HCT116 (cell line): ENCODE results near the gene TULP3. TPM values are rescaled to one million over a fixed set of nuclear protein-coding genes. Genes with fewer than 3 reads are reported as not detected.

Source experiments
- ATAC-seq: fragments of 200-7000 bp; cut with Tn5 transposase; 2 replicates; pipeline ENCODE4 v1.9.1; 2020; ENCODE audit warnings: mild to moderate bottlenecking, moderate library complexity
- BruUV-seq: library from RNA; stranded (reverse); fragments of 400-500 nt; replicated peaks from 2 replicates; lab custom pipeline; 2021; lab: Mats Ljungman, UMichigan
- CTCF ChIA-PET: fragments of 300-600 bp; sonication (Branson Sonifier 250); formaldehyde crosslinking; loops from one replicate; lab custom pipeline; 2021; ENCODE audit warnings: antibody characterized with exemption; lab: Charles Lee
- POLR2A ChIA-PET: fragments of 300-600, 350-600 bp; sonication (Branson Sonifier 250); formaldehyde crosslinking; loops from one replicate; lab custom pipeline; 2021; ENCODE audit warnings: antibody characterized with exemption; lab: Charles Lee
- RAD21 ChIA-PET, 2 experiments: fragments of 300-600 bp; sonication (Branson Sonifier 250); formaldehyde crosslinking; loops; one replicate each; lab custom pipeline; 2023; ENCODE audit warnings: low total read pairs in 2 of 2; ENCODE audit not compliant: uncharacterized antibody in 2 of 2, unreplicated experiment in 2 of 2, low non-redundant PET in 1 of 2; lab: Charles Lee
- DNase-seq: peaks from one replicate; pipeline ENCODE4 v3.0.0-alpha.2; 2010; ENCODE audit warnings: low read depth, low spot score
- H2AFZ ChIP-seq: fragments of 200-600 bp; shearing (Covaris generic), sonication (generic); 2 replicates; pipeline ENCODE4 v1.6.1; 2017; ENCODE audit warnings: low read depth, mixed run types, mixed read lengths, antibody characterized with exemption, low read length; ENCODE audit not compliant: poor library complexity, severe bottlenecking
- H3K27ac ChIP-seq: 2 replicates; pipeline ENCODE4 v1.5.1; 2012; ENCODE audit warnings: low read depth, low read length
- H3K27me3 ChIP-seq: fragments of 200-600 bp; sonication (generic); 2 replicates; pipeline ENCODE4 v1.6.1; 2016; ENCODE audit warnings: mixed run types, low read length, mixed read lengths; ENCODE audit not compliant: insufficient read depth
- H3K36me3 ChIP-seq, 2 experiments: fragments of 200-500 bp in 1 of 2; fragments of 200-600 bp in 1 of 2; sonication (Bioruptor generic) in 1 of 2; sonication (generic) in 1 of 2; 2 replicates each; pipeline versions ENCODE4 v1.5.1 to v1.6.1; 2014 to 2016; ENCODE audit warnings: low read length in 2 of 2, inconsistent platforms in 1 of 2, mixed read lengths in 1 of 2, mixed run types in 1 of 2; ENCODE audit not compliant: insufficient read depth in 2 of 2, control insufficient read depth in 1 of 2
- H3K4me1 ChIP-seq, 2 experiments: fragments of 200-600 bp in 1 of 2; sonication (generic) in 1 of 2; 2 replicates each; pipeline versions ENCODE4 v1.5.1 to v1.6.1; 2012 to 2017; ENCODE audit warnings: low read length in 2 of 2, inconsistent platforms in 1 of 2, mild to moderate bottlenecking in 1 of 2, mixed read lengths in 1 of 2, mixed run types in 1 of 2, moderate library complexity in 1 of 2; ENCODE audit not compliant: insufficient read depth in 2 of 2, control insufficient read depth in 1 of 2
- H3K4me2 ChIP-seq: fragments of 200-600 bp; sonication (generic); 2 replicates; pipeline ENCODE4 v1.6.1; 2017; ENCODE audit warnings: mixed run types, low read length, mixed read lengths
- H3K4me3 ChIP-seq, 2 experiments: fragments of 200-600 bp in 1 of 2; sonication (generic) in 1 of 2; replicated peaks in 1 of 2; 2 replicates each; pipeline ENCODE4 v1.5.1; 2011 to 2016; ENCODE audit warnings: low read length in 2 of 2, control low read depth in 1 of 2, low read depth in 1 of 2, mild to moderate bottlenecking in 1 of 2, mixed read lengths in 1 of 2, mixed run types in 1 of 2
- H3K79me2 ChIP-seq: fragments of 200-600 bp; sonication (generic); 2 replicates; pipeline ENCODE4 v1.6.1; 2017; ENCODE audit warnings: mild to moderate bottlenecking, mixed run types, low read length, moderate library complexity, mixed read lengths; ENCODE audit not compliant: insufficient read depth
- H3K9ac ChIP-seq: fragments of 200-600 bp; sonication (generic); 2 replicates; pipeline ENCODE4 v1.6.1; 2016; ENCODE audit warnings: low read length, mixed read lengths
- H3K9me2 ChIP-seq: fragments of 200-600 bp; sonication (generic), shearing (Covaris generic); 2 replicates; pipeline ENCODE4 v1.6.1; 2017; ENCODE audit warnings: mixed run types, mild to moderate bottlenecking, moderate library complexity; ENCODE audit not compliant: insufficient read depth
- H3K9me3 ChIP-seq, 2 experiments: fragments of 200-500 bp in 1 of 2; fragments of 200-600 bp in 1 of 2; sonication (Bioruptor generic) in 1 of 2; sonication (generic) in 1 of 2; 2 replicates each; pipeline ENCODE4 v1.6.1; 2014 to 2017; ENCODE audit warnings: low read length in 2 of 2, mixed read lengths in 2 of 2, inconsistent platforms in 1 of 2, low read depth in 1 of 2, mild to moderate bottlenecking in 1 of 2, mixed run types in 1 of 2, moderate library complexity in 1 of 2; ENCODE audit not compliant: control insufficient read depth in 1 of 2, insufficient read depth in 1 of 2
- H4K20me1 ChIP-seq: fragments of 200-600 bp; sonication (generic), shearing (Covaris generic); 2 replicates; pipeline ENCODE4 v1.6.1; 2017; ENCODE audit warnings: mixed run types, mild to moderate bottlenecking, moderate library complexity; ENCODE audit not compliant: insufficient read depth
- ELF1 ChIP-seq: IDR thresholded peaks from 2 replicates; pipeline ENCODE4 v1.6.1; 2012; ENCODE audit warnings: low read depth, borderline replicate concordance
- EZH2phosphoT487 ChIP-seq: fragments of 200-600 bp; IDR thresholded peaks from 2 replicates; pipeline ENCODE4 v1.6.1; 2018; ENCODE audit warnings: antibody characterized with exemption, borderline replicate concordance
- POLR2A ChIP-seq: IDR thresholded peaks from 2 replicates; pipeline ENCODE4 v1.7.0; 2011; ENCODE audit warnings: borderline replicate concordance; ENCODE audit not compliant: insufficient read depth, insufficient read length; ENCODE audit errors: extremely low read depth
- RAD21 ChIP-seq: IDR thresholded peaks from 2 replicates; pipeline ENCODE4 v1.6.1; 2012; ENCODE audit warnings: low read depth, mild to moderate bottlenecking
- SIN3A ChIP-seq: IDR thresholded peaks from 2 replicates; pipeline ENCODE4 v1.6.1; 2012; ENCODE audit warnings: low read depth
- SP1 ChIP-seq: IDR thresholded peaks from 2 replicates; pipeline ENCODE4 v1.6.1; 2012; ENCODE audit warnings: low read depth
- ZFX ChIP-seq: fragments of 450-650 bp; IDR thresholded peaks from 2 replicates; pipeline ENCODE4 v1.6.1; 2017
- ZNF274 ChIP-seq: fragments of 200-500 bp; sonication (Bioruptor generic); IDR thresholded peaks from 2 replicates; pipeline ENCODE4 v1.6.1; 2014; ENCODE audit warnings: mild to moderate bottlenecking, low read depth, low read length, inconsistent platforms
- intact Hi-C: fragments of 100-400 bp; cut with micrococcal nuclease; formaldehyde crosslinking; loops from 2 replicates; pipeline ENCODE4 v1.10.0; 2022
- total RNA-seq: library from RNA; stranded (reverse); gene quantifications from one replicate; pipeline ENCODE4 v1.2.1, GENCODE V29; 2021; ENCODE audit not compliant: unreplicated experiment
- TF ChIP-seq, protein P1 (sequence below): IDR thresholded peaks from 2 replicates; pipeline ENCODE4 v1.6.1; 2012; ENCODE audit warnings: low read depth
- TF ChIP-seq, protein P2 (sequence below): IDR thresholded peaks from 2 replicates; pipeline ENCODE4 v1.6.1; 2011; ENCODE audit warnings: mild to moderate bottlenecking, low read length, moderate library complexity; ENCODE audit not compliant: insufficient replicate concordance; ENCODE audit errors: extremely low read depth
- TF ChIP-seq, protein P3 (sequence below): IDR thresholded peaks from 2 replicates; pipeline ENCODE4 v1.6.1; 2012
- TF ChIP-seq, protein P4 (sequence below): IDR thresholded peaks from 2 replicates; pipeline ENCODE4 v1.6.1; 2012
- TF ChIP-seq, protein P5 (sequence below), 3 experiments: fragments of 200-600 bp in 1 of 3; sonication (generic) in 1 of 3; IDR thresholded peaks in 2 of 3; conservative IDR thresholded peaks in 1 of 3; 2 replicates each; pipeline ENCODE4 v1.5.1; 2012 to 2017; ENCODE audit warnings: low read depth in 2 of 3, low read length in 2 of 3, antibody characterized with exemption in 1 of 3, borderline replicate concordance in 1 of 3, control low read depth in 1 of 3, mild to moderate bottlenecking in 1 of 3, mixed read lengths in 1 of 3, mixed run types in 1 of 3, moderate library complexity in 1 of 3; ENCODE audit not compliant: insufficient read depth in 1 of 3

TULP3 gene
- total RNA-seq, 1 experiment from 2014 or later = 21.3 TPM

DNA sequence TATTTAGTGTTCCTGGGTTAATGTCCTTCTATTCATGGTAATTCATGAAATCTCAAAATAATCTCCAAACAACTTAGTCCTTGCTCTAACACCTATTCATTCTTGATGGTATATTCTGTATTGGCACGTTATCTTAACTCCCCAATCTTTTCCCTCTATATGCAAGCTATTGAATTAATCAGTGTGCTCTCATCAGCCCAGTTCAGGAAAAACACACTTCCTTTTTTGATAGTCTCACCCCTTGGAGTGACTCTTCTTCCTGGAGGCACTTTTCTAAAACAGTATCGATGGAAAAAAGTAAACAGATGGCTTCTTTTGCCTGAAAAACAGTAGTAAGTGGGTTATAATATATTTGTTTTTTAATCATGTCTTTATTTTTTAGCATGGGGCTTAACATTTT lies 28.6 kb downstream of the TULP3 start:
- intact Hi-C loops = no loop called here
- Histone ChIP-seq H3K4me1 (no peaks in the 10 kb centered on the region), H3K9ac (no peak overlapping the region), H2AFZ (no peak overlapping the region), H3K27me3 (no peaks in the 10 kb centered on the region), H3K79me2 (no peaks in the 10 kb centered on the region), H3K4me2 (no peak overlapping the region), H3K36me3 (peaks cover 8 to 18% of the 10 kb centered on the region in 2 experiments), H3K9me3 (no peaks in the 10 kb centered on the region), H3K27ac (no peak overlapping the region), H4K20me1 (no peaks in the 10 kb centered on the region), H3K4me3 (no peak overlapping the region), H3K9me2 (no peaks in the 10 kb centered on the region)
- ChIA-PET POLR2A (no interaction called here), CTCF (no interaction called here), RAD21 (no interaction called here)
- no peak for ATAC-seq
- BruUV-seq = no TSS peak
- no peak for DNase-seq
- no peak for TF ChIP-seq SP1

DNA sequence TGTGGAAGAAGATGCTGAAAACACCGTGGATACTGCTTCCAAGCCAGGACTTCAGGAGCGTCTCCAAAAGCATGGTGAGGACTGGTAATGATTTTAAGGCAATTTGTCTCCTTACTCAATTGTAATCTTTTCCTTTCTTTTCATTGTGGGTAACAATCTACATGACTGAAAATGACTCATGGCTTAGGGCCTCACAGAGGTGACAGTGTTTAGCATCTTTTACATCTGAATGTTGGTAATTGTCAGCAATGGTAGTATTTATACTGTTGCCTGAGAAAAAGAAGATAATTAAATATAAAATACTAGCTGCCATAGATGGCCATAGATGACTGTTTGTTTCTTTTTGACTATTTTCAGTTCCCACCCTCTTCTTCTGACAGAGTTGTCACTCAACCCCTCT lies 31.6 kb downstream of the TULP3 start:
- intact Hi-C loops = no loop called here
- Histone ChIP-seq H4K20me1 (no peaks in the 10 kb centered on the region), H3K9me3 (no peaks in the 10 kb centered on the region), H3K4me1 (no peaks in the 10 kb centered on the region), H3K4me2 (no peak overlapping the region), H3K4me3 (no peak overlapping the region), H3K36me3 (peaks cover 13 to 18% of the 10 kb centered on the region in 2 experiments), H2AFZ (no peak overlapping the region), H3K79me2 (no peaks in the 10 kb centered on the region), H3K27ac (no peak overlapping the region), H3K27me3 (no peaks in the 10 kb centered on the region), H3K9ac (no peak overlapping the region), H3K9me2 (no peaks in the 10 kb centered on the region)
- ChIA-PET CTCF (no interaction called here), RAD21 (no interaction called here), POLR2A (no interaction called here)
- no peak for ATAC-seq
- DNase-seq = no peak
- BruUV-seq = no TSS peak
- TF ChIP-seq, protein P1, sequence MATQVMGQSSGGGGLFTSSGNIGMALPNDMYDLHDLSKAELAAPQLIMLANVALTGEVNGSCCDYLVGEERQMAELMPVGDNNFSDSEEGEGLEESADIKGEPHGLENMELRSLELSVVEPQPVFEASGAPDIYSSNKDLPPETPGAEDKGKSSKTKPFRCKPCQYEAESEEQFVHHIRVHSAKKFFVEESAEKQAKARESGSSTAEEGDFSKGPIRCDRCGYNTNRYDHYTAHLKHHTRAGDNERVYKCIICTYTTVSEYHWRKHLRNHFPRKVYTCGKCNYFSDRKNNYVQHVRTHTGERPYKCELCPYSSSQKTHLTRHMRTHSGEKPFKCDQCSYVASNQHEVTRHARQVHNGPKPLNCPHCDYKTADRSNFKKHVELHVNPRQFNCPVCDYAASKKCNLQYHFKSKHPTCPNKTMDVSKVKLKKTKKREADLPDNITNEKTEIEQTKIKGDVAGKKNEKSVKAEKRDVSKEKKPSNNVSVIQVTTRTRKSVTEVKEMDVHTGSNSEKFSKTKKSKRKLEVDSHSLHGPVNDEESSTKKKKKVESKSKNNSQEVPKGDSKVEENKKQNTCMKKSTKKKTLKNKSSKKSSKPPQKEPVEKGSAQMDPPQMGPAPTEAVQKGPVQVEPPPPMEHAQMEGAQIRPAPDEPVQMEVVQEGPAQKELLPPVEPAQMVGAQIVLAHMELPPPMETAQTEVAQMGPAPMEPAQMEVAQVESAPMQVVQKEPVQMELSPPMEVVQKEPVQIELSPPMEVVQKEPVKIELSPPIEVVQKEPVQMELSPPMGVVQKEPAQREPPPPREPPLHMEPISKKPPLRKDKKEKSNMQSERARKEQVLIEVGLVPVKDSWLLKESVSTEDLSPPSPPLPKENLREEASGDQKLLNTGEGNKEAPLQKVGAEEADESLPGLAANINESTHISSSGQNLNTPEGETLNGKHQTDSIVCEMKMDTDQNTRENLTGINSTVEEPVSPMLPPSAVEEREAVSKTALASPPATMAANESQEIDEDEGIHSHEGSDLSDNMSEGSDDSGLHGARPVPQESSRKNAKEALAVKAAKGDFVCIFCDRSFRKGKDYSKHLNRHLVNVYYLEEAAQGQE = no peak
- TF ChIP-seq, protein P2, sequence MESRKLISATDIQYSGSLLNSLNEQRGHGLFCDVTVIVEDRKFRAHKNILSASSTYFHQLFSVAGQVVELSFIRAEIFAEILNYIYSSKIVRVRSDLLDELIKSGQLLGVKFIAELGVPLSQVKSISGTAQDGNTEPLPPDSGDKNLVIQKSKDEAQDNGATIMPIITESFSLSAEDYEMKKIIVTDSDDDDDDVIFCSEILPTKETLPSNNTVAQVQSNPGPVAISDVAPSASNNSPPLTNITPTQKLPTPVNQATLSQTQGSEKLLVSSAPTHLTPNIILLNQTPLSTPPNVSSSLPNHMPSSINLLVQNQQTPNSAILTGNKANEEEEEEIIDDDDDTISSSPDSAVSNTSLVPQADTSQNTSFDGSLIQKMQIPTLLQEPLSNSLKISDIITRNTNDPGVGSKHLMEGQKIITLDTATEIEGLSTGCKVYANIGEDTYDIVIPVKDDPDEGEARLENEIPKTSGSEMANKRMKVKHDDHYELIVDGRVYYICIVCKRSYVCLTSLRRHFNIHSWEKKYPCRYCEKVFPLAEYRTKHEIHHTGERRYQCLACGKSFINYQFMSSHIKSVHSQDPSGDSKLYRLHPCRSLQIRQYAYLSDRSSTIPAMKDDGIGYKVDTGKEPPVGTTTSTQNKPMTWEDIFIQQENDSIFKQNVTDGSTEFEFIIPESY = no peak
- TF ChIP-seq RAD21 (no peak), POLR2A (no peak), ELF1 (no peak), ZFX (no peak), SIN3A (no peak), ZNF274 (no peak), SP1 (no peak), EZH2phosphoT487 (no peak)
- TF ChIP-seq, protein P3, sequence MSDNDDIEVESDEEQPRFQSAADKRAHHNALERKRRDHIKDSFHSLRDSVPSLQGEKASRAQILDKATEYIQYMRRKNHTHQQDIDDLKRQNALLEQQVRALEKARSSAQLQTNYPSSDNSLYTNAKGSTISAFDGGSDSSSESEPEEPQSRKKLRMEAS = no peak
- TF ChIP-seq, protein P4, sequence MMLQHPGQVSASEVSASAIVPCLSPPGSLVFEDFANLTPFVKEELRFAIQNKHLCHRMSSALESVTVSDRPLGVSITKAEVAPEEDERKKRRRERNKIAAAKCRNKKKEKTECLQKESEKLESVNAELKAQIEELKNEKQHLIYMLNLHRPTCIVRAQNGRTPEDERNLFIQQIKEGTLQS = no peak
- TF ChIP-seq, protein P5, sequence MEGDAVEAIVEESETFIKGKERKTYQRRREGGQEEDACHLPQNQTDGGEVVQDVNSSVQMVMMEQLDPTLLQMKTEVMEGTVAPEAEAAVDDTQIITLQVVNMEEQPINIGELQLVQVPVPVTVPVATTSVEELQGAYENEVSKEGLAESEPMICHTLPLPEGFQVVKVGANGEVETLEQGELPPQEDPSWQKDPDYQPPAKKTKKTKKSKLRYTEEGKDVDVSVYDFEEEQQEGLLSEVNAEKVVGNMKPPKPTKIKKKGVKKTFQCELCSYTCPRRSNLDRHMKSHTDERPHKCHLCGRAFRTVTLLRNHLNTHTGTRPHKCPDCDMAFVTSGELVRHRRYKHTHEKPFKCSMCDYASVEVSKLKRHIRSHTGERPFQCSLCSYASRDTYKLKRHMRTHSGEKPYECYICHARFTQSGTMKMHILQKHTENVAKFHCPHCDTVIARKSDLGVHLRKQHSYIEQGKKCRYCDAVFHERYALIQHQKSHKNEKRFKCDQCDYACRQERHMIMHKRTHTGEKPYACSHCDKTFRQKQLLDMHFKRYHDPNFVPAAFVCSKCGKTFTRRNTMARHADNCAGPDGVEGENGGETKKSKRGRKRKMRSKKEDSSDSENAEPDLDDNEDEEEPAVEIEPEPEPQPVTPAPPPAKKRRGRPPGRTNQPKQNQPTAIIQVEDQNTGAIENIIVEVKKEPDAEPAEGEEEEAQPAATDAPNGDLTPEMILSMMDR (IDR thresholded peaks at IDR 0.05 in 2 of 3, conservative IDR thresholded peaks at IDR 0.05 in 1 of 3; ENCODE audit: borderline replicate concordance in 1 of 3, insufficient read depth in 1 of 3, low read depth in 2 of 3, low read length in 2 of 3) = no peak
